Hippocampal formation (tissue), 2 donors: ENCODE results near the gene SPEG.

Experiments
- DNase-seq, 2 donors: peaks; one replicate each; lab custom pipeline; 2025; lab: John Stamatoyannopoulos, UW

Gene SPEG

DNA sequence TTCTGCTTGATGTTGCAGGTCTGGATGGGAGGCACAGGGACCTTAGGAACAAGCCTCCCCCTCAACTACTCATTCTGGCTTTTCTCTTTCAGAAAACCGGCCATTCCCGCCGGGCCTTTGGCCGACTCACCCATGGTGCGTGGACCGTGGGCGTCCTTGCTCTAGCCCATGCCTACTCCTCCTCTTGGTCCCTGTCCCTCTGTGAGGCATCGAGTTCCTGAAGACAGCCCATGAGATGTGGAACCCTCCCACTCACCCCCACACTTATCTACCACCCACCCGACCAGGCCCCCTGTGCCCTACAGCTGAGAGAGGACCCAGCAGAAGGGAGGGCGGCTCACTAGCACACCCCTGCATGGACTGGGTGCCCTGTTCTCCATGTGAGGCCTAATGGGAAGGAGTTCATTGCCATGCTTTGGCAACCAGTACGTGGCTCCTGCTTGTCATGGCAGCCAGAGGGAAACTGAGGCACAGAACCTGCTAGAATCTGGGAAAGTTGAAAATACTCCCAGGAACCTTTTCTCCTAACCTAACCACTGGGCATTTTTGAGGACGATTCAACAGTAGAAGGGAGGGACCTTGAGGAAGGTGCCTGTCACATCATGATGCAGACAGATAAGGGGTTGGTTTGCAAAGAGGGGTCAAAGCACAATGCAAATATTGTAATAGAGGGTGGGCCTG is 8.5 kb downstream of the SPEG start:
- DNase-seq, result no peak

DNA sequence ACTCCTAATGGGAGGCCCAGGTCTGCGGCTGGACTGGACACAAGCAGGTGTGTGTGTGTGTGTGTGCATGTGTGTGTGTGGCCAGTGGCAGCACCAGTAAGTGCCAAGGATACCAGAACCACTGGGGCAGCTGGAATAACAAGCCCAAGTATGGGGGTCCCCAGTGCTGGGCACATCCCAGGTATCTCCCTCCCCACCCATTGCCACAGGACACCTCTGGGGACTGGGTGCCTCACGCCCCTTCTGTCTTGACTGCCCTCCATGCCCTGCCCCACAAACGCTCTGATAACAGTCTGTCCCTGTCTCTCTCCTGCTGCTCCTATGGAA is 9.0 kb downstream of the SPEG start:
- DNase-seq, result no peak

DNA sequence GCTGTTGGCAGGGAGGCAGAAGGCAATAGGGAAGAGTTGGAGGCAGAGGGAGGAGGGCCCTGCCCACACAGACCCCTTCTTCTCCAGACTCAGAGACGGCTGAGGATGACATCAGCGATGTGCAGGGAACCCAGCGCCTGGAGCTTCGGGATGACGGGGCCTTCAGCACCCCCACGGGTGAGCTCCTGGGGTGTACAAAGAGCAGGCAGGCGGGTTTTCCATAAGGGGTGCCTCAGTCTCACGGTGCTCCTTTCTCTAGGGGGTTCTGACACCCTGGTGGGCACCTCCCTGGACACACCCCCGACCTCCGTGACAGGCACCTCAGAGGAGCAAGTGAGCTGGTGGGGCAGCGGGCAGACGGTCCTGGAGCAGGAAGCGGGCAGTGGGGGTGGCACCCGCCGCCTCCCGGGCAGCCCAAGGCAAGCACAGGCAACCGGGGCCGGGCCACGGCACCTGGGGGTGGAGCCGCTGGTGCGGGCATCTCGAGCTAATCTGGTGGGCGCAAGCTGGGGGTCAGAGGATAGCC is 10.0 kb downstream of the SPEG start:
- DNase-seq, result no peak

DNA sequence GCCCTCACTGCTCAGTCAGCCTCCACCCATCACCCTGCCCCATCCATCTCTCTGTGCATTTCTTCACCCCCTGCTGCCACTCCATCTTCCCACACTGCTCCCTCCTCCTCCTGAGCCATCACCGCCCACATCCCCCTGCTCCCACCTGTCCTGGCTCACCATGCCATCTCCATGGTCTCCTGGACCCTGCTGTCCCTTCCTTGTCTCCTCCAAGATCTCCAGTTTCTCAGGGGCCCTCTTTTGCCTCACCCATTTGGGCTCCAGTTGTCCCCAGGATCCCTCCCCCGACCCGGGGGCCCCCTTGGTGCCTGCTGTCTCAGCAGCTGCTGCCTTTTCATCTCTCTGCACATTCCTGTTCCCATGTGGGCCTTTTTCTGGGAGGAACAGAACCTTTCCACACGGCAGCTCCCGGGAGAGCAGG is 10.6 kb downstream of the SPEG start:
- no peak for DNase-seq

DNA sequence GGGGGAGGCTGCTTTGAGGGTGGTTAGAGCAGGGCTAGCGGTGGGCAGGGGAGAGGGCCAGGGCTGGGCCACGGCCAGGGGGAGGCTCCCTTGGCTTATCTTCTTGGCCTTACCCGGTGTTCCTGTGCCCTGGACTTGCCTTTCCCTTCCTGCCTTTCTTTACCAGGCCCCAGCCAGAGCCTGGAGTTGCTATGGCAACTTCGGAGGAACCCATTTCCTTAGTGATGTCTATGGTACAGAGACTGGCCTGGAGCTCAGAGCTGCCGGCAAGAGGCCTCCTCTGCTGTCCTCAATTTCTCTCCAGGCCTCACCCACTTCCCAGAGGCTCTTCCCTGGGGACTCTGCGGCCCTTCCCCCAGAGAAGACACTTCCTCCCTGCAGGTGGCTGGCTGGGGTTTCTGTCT is 11.5 kb downstream of the SPEG start:
- peak in 1 of 2 donors; percentile 50 for DNase-seq

DNA sequence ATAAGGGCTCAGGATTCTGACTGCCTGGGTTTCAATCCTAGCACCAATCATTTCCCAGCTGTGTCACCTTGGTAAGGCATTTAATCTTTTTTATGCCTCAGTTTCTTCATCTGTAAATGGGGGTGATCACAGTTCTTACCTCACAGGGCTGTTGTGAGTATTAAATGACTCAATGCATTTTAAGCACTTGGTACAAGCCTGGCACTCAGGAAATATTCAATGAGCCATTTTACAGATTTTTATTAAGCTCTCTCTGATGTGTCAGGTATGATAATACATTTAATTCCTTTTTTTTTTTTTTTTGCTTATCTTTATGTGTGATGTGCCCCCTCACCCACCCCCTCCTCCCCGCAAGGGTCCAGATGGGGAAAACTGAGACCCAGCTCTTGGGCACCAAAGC is 12.0 kb downstream of the SPEG start:
- DNase-seq, result no peak

DNA sequence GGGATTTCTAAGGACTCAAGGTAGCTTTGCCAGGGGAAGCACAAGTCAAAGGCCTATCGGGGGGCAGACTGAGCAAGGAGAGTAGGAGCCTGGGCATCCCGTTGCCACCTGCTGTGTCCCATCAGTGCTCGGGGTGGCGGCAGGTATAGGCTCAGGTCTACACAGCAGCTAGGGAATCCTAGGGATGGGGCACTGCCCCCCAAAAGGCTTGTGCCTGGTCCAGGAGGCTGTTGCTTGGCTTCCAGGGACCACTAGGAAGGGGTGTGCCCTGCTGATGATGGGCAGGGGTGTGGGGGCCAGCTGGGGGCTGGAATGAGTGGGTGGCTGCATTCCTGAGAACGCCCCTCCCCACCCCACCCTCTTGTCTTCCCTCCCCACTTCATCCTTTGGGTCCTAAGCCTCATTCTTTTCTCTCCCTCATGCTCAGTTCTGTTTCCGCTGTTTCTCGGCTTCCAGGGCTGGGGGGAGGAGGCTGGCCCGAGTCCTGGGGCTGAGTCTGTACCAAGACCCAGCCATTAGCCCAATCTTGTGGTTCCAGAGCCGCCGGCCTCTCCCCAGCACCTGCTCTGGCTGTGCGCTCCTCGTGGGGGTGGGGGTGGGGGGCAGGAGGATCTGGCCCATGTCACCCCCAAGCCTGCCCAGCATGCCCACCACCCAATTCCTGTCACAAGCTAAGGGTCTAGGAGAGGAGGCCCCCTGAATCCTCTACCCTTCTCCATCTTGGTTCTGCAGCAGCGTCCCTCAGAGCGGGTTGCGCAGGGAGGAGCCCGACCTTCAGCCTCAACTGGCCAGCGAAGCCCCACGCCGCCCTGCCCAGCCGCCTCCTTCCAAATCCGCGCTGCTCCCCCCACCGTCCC is 12.8 kb downstream of the SPEG start:
- DNase-seq, result no peak

DNA sequence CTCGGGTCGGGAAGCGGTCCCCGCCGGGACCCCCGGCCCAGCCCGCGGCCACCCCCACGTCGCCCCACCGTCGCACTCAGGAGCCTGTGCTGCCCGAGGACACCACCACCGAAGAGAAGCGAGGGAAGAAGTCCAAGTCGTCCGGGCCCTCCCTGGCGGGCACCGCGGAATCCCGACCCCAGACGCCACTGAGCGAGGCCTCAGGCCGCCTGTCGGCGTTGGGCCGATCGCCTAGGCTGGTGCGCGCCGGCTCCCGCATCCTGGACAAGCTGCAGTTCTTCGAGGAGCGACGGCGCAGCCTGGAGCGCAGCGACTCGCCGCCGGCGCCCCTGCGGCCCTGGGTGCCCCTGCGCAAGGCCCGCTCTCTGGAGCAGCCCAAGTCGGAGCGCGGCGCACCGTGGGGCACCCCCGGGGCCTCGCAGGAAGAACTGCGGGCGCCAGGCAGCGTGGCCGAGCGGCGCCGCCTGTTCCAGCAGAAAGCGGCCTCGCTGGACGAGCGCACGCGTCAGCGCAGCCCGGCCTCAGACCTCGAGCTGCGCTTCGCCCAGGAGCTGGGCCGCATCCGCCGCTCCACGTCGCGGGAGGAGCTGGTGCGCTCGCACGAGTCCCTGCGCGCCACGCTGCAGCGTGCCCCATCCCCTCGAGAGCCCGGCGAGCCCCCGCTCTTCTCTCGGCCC is 13.6 kb downstream of the SPEG start:
- no peak for DNase-seq

DNA sequence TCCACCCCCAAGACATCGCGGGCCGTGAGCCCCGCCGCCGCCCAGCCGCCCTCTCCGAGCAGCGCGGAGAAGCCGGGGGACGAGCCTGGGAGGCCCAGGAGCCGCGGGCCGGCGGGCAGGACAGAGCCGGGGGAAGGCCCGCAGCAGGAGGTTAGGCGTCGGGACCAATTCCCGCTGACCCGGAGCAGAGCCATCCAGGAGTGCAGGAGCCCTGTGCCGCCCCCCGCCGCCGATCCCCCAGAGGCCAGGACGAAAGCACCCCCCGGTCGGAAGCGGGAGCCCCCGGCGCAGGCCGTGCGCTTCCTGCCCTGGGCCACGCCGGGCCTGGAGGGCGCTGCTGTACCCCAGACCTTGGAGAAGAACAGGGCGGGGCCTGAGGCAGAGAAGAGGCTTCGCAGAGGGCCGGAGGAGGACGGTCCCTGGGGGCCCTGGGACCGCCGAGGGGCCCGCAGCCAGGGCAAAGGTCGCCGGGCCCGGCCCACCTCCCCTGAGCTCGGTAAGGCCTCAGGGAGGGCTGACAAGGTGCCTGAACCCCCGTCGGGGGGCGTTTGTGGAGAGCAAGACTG is 14.2 kb downstream of the SPEG start:
- DNase-seq, result no peak

DNA sequence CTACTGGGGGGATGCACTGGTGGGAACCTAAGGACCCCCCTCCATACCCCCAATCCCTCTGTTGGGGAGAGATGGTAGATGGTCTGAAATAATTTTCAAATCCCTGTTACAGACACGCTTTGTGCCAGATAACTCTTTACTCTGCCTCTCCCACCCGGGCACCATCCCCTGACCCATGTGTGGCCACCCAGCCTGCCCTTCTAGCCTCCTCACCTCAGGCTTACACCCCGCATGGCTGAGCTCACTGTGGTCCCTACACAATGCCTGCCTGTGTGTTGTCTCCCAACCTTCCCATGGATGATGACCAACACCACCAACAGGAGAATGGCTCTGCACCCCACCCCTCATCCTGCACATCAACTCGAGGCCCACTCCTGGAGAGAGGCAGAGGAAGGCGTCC is 15.0 kb downstream of the SPEG start:
- no peak for DNase-seq

DNA sequence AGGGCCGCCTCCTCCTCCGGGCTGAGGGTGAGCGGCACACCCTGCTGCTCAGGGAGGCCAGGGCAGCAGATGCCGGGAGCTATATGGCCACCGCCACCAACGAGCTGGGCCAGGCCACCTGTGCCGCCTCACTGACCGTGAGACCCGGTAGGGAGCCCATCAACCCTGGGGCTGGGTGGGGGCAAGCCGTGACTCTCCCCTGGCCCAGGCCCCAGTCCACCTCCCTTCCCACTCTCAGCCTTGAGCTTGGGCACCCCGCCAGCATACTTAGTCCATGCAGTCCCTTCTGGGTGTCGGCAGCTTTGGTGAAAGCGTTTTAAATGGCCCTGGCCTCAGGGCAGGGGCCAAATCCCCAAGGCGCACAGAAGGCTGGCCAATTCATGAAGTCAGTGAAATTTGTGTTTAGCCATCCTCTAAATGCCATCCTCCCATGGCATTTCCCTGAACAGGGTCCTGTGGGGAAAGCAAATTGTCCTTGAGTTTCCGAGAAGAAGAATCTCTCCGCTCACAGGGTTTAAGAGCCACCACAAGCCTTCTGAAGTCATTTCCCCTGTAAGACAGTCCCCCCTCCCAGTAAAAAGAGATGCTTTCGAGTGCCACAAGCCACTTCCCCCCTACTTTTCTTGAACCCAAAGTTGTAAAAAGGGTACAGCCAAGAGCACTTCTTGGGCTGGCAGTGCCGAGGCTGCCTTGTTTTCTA is 17.2 kb downstream of the SPEG start:
- DNase-seq, result peak in 1 of 2 donors; percentile 41

DNA sequence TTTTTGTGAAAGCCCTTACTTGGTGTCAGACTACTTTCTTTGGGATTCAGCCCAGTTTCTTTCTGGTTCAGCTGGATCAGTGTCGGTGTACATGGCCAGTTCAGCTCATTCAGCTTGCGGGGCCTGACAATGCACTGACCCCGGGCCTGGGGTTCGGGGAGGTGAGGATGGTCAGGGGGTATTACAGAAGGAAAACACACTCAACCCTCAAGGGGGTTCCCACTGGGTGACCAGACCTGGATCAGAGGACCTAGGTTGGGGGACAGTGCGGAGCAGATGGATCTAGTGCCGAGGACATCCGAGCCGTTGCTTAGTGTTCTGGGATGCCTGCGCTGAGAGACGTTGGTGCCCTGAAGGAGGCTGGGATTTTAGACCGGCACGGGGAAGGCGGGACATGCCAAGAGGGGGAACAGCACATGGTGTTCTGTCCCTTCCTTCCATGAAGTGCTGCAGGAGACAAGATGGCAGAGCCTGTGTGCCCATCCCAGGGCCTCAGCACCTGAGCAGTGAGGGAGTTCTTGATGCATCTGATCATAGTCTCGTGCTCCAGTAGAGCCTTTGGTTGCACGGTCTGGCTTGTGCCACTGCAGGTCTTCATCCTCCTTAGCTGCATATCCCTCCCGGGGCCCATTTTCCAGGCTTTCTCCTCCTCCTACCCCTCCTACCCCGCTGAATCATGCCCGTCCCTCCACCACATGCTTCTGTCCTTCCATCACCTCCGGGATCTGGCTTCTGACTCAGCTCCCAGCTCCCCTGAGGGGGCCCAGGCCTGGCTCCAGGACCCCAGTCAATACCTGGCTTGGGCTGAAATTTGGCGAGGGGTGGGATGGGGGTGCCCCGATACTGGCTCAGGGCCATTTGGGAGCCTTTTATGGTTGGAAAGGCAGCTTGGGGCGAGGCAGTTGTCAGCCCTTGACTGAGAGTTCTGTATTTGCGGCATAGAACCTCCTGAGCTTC is 18.0 kb downstream of the SPEG start:
- DNase-seq, result peak in 1 of 2 donors; percentile 16

DNA sequence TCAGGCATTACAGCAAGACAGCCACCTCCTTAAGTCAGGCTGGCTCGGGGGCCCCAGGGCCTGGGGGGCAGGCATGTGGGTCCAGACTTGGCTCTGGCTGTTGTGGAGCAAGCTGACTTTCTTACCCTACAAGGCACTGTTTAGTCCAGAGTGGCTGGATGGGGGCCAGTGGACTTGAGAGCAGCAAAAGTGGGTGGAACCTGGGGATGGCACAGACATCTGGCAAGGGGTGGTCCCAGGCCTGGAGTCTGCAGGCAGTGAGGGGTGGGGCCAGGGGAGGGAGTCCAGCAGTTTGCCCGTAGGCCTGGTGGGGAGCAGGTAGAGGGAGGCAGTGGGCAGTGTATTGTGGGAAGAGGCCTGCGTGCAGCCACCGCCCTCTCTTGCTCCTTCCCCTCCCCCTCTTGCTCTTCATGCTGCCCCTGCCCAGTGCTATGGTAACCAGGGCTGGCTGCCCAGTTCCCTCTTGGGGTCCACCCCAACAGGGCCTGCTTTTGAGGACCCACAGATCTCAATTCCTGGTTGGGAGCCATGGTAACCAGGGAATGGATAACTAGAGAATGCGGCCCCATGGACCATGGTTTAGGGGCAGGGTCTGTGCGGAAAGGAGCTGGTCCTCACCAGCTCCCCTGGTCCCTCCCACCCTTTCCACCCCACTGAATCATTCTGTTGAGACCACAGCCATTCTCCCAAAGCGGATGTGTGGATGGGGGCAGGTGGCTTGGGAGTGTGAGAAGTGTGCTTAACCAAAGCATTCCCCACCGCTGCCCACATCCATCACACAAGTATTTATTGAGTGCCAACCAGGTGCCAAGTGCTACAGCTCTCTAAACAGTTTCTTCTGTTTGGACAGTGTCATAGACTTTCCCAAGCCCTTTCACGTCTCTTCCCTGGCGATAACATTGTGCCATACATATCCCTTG is 19.3 kb downstream of the SPEG start:
- DNase-seq, result peak in 1 of 2 donors; percentile 21

DNA sequence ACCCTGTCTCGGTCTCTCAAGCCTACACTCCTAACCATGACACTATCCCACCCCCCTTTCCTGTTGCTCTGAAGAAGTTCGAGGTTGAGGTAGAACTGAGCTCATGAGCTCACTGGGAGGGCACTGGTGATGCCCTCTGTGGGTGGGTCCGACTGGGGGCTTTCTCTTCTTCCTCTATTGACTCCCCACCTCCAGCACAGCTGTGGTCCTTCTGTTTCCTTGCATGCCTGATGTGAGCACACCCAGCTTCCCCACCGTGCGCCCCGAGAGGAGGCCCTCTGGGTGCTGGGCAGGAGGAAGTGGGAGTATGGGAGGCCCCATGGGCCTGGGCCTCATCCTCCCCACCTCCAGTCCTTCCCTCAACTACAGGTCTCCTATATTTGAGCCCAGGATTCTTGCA is 20.9 kb downstream of the SPEG start:
- no peak for DNase-seq

DNA sequence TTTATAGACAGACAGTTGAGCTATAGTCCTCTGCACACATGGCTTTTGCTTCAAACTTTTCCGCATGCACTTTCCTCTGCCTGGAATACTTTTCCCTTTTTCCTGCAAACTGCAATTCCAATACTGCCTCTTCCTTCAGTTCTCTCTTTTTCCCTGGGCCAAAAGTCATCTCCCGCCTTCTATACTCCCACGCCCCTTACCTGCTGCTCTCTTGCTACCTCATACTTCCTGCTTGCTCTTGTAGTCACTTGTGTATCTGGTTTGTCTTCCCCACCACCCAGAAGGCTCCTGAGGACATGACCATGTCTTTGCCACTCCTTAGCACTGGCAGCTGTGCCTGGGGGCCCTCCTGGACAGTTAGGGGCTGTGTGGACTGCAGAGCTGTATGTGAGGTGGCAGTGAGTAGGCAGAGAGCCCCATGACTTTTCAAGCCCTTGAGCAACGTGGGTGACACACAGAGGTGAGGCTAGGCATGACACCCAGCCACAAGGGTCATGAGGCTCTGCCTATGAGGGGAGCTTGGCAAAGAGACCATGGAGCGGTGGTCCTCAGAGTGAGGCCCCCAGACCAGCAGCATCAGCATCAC is 23.2 kb downstream of the SPEG start:
- DNase-seq, result no peak

DNA sequence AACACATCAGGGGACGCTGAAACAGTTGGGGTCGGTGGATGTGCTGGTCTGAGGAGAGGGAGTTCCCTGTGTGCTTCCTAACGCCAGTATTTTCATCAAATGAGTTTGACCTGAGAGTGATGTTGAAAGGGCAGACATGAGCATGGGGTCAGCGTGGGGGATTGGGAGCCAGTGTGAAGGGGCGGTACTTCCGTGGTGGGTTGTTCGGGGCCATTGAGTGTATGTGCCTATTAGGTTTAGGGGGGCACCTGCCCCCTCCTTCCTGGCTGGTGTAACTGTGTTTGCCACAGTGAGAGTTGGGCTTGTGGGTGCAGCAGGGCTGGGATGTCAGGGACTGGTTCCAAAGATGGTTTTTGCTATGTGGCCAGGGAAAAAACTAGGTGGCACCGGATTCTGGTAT is 24.4 kb downstream of the SPEG start:
- DNase-seq, result no peak

DNA sequence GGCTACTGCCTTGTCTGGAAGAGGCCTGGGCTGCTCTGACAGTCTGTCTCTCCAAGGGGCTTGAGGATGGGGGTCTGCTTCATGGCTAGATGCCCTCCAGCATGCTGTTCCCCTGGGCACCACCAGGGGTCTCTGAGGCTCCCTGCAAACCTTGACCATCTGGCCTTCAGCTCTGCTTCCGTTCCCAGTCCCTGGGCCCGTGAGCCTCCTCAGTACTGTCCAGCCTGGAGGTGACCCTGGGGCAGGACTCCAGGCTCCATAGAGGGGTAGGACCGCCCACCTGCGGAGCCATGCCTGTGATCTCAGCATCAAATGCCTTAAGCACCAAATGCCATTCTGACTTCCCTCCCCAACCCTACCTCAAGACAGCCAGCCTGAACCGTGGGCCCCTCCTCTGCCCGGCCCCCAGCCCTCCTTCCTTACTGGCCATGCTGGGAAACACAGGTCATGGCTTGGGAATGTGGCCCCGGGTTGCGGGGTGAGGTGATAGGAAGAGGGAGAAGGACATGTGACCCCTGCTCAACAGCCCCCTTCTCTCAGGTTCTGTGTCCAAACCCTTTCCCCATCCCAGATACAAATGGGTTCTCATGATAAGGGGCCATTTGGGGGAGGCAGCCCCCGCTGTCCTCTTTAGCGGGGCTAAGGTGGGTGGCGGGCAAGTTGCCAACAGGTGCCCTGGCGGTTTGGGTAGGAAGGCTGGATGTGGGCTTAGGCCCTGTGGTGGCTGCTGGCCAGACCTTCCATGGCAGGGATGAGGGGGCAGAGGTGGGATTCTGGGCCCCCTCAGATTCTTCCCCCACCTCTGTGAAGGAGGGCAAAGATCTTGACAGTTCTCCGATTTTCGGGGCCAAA is 25.0 kb downstream of the SPEG start:
- no peak for DNase-seq

DNA sequence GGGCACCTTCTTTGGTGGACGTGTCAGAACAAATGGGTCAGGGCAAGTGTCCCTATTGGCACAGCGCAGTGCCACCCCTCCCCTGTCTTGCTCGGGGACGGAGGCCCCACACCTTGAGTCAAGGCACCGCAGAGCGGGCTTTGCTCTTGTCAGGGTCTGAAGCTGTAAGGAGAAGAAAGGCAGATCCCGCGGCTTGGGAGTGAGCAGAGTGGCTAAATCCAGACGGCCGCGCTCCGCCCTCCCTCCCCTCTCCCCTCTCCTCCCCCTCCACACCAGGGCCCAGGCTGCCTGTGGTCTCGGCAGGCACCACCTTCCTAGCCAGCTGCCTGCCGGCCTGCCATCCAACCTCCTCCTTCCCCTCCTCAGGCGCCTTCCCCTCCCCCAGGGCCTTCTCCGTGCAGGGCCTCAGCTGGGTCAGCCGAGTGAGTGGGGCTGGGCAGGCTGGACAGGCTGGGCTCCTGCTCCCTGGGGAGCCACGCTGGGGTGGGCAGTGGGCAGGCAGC is 25.8 kb downstream of the SPEG start:
- peak in 1 of 2 donors; percentile 42 for DNase-seq
